OCI-LY1 (cell line): Measurements from ENCODE around the gene MICU1.

ENCODE experiments used
- H2AFZ ChIP-seq: fragments of 200-600 bp; sonication (generic), shearing (Covaris generic); 2 replicates; pipeline ENCODE4 v1.6.0; 2014; ENCODE audit warnings: antibody characterized with exemption, mild to moderate bottlenecking, low read length
- H3F3A ChIP-seq: fragments of 200-600 bp; sonication (generic), shearing (Covaris generic); 2 replicates; pipeline ENCODE4 v1.6.0; 2014; ENCODE audit warnings: mild to moderate bottlenecking, antibody characterized with exemption, low read length, moderate library complexity; ENCODE audit not compliant: insufficient read depth
- H3K27ac ChIP-seq: fragments of 200-600 bp; sonication (generic); 2 replicates; pipeline ENCODE4 v1.5.1; 2014; ENCODE audit warnings: low read length, mixed run types, mild to moderate bottlenecking, low read depth; ENCODE audit not compliant: poor library complexity, severe bottlenecking
- H3K27me3 ChIP-seq: fragments of 200-600 bp; sonication (generic); 2 replicates; pipeline ENCODE4 v1.6.0; 2014; ENCODE audit warnings: antibody characterized with exemption, mild to moderate bottlenecking, low read length, moderate library complexity; ENCODE audit not compliant: insufficient read depth
- H3K36me3 ChIP-seq: fragments of 200-600 bp; sonication (generic); 2 replicates; pipeline ENCODE4 v1.6.1; 2014; ENCODE audit warnings: mild to moderate bottlenecking, antibody characterized with exemption, low read length, moderate library complexity, mixed read lengths; ENCODE audit not compliant: insufficient read depth
- H3K4me1 ChIP-seq: fragments of 200-600 bp; sonication (generic); 2 replicates; pipeline ENCODE4 v1.5.1; 2014; ENCODE audit warnings: mild to moderate bottlenecking, low read length, moderate library complexity; ENCODE audit not compliant: insufficient read depth, severe bottlenecking
- H3K4me2 ChIP-seq: fragments of 200-600 bp; sonication (generic), shearing (Covaris generic); 2 replicates; pipeline ENCODE4 v1.6.1; 2014; ENCODE audit warnings: low read length
- H3K4me3 ChIP-seq: fragments of 200-600 bp; sonication (generic); 2 replicates; pipeline ENCODE4 v1.5.1; 2014; ENCODE audit warnings: low read length, low read depth, mild to moderate bottlenecking, mixed read lengths; ENCODE audit not compliant: poor library complexity, severe bottlenecking
- H3K79me2 ChIP-seq: fragments of 200-600 bp; shearing (Covaris generic); 2 replicates; pipeline ENCODE4 v1.6.1; 2016; ENCODE audit warnings: mixed run types, low read length, mixed read lengths; ENCODE audit not compliant: insufficient read depth
- H3K9ac ChIP-seq: fragments of 200-600 bp; sonication (generic), shearing (Covaris generic); 2 replicates; pipeline ENCODE4 v1.6.1; 2014; ENCODE audit warnings: mild to moderate bottlenecking, low read length, mixed read lengths
- H3K9me2 ChIP-seq: fragments of 200-600 bp; sonication (generic), shearing (Covaris generic); 2 replicates; pipeline ENCODE4 v1.6.1; 2014; ENCODE audit warnings: low read depth, mild to moderate bottlenecking, low read length, mixed read lengths
- H3K9me3 ChIP-seq: fragments of 200-600 bp; shearing (Covaris generic); 2 replicates; pipeline ENCODE4 v1.6.1; 2014; ENCODE audit warnings: low read length, mixed read lengths
- H4K20me1 ChIP-seq: fragments of 200-600 bp; sonication (generic), shearing (Covaris generic); 2 replicates; pipeline ENCODE4 v1.6.0; 2016; ENCODE audit warnings: mild to moderate bottlenecking, low read length; ENCODE audit not compliant: insufficient read depth
- CTCF ChIP-seq: fragments of 200-600 bp; sonication (generic), shearing (Covaris generic); IDR thresholded peaks from 2 replicates; pipeline ENCODE4 v1.5.1; 2017; ENCODE audit warnings: mild to moderate bottlenecking, antibody characterized with exemption, low read length, moderate library complexity, mixed read lengths
- EZH2 ChIP-seq: fragments of 200-600 bp; sonication (generic), shearing (Covaris generic); IDR thresholded peaks from 2 replicates; pipeline ENCODE4 v1.8.0; 2017; ENCODE audit warnings: borderline replicate concordance, mixed run types, mild to moderate bottlenecking, antibody characterized with exemption, low read length, moderate library complexity, mixed read lengths

The MICU1 gene

GRCh38 chr10:72509941-72510340 lies 115.9 kb downstream of the MICU1 start:
- no peak overlapping the region for H3K27ac ChIP-seq
- TF ChIP-seq EZH2 (no peak), CTCF (no peak)

GRCh38 chr10:72509206-72509799 lies 116.6 kb downstream of the MICU1 start:
- no peak overlapping the region for H3K9ac ChIP-seq
- no peaks in the 10 kb centered on the region for H3K9me2 ChIP-seq
- no peaks in the 10 kb centered on the region for H3K27me3 ChIP-seq
- no peaks in the 10 kb centered on the region for H3K9me3 ChIP-seq
- no peaks in the 10 kb centered on the region for H3F3A ChIP-seq
- H3K4me3 ChIP-seq, result no peak overlapping the region
- H3K4me2 ChIP-seq, result no peak overlapping the region
- no peak overlapping the region for H3K27ac ChIP-seq
- H3K79me2 ChIP-seq, result no peaks in the 10 kb centered on the region
- TF ChIP-seq EZH2, result no peak
- no peak for TF ChIP-seq CTCF
- no peaks in the 10 kb centered on the region for H3K4me1 ChIP-seq
- H3K36me3 ChIP-seq, result no peaks in the 10 kb centered on the region
- no peak overlapping the region for H2AFZ ChIP-seq
- H4K20me1 ChIP-seq, result no peaks in the 10 kb centered on the region

More at GRCh38 chr10:72509941-72510340, 115.9 kb downstream of the MICU1 start:
- Histone ChIP-seq H3K9me3 (no peaks in the 10 kb centered on the region), H3F3A (no peaks in the 10 kb centered on the region), H3K9ac (no peak overlapping the region), H3K36me3 (no peaks in the 10 kb centered on the region), H3K4me1 (no peaks in the 10 kb centered on the region), H3K79me2 (no peaks in the 10 kb centered on the region), H3K27me3 (no peaks in the 10 kb centered on the region), H2AFZ (no peak overlapping the region), H3K4me3 (no peak overlapping the region), H3K4me2 (no peak overlapping the region), H4K20me1 (no peaks in the 10 kb centered on the region), H3K9me2 (no peaks in the 10 kb centered on the region)

- Histone ChIP-seq H3K9me2 (no peaks in the 10 kb centered on the region), H3K9ac (no peak overlapping the region), H3K9me3 (peaks cover 4% of the 10 kb centered on the region; the same call in 1 of the 2 replicates), H3K79me2 (no peaks in the 10 kb centered on the region), H3K4me3 (no peak overlapping the region), H3K4me2 (no peak overlapping the region), H4K20me1 (no peaks in the 10 kb centered on the region), H2AFZ (no peak overlapping the region), H3F3A (no peaks in the 10 kb centered on the region), H3K27me3 (no peaks in the 10 kb centered on the region), H3K4me1 (no peaks in the 10 kb centered on the region), H3K27ac (no peak overlapping the region), H3K36me3 (no peaks in the 10 kb centered on the region)
- TF ChIP-seq EZH2, result no peak
- no peak for TF ChIP-seq CTCF
These were observed 117.8 kb downstream of the MICU1 start for GRCh38 chr10:72508033-72508432.
